GM23338 (cell line): ENCODE data around the gene CPT2. TPM values are rescaled to one million over a fixed set of nuclear protein-coding genes. Genes with fewer than 3 reads are reported as not detected.
A peak's percentile ranks its signal among the peaks of the same experiment; 100 is the strongest.

ENCODE experiments used
- ATAC-seq: fragments of 200-7000 bp; cut with Tn5 transposase; 3 replicates; pipeline ENCODE4 v1.9.1; 2020
- DNase-seq: peaks from one replicate; pipeline ENCODE4 v3.0.0-alpha.2; 2015; ENCODE audit warnings: low spot score
- H2AFZ ChIP-seq: fragments of 200-600 bp; sonication (generic); 2 replicates; pipeline ENCODE4 v1.8.0; 2016; ENCODE audit warnings: antibody characterized with exemption, mild to moderate bottlenecking, moderate library complexity
- H3F3A ChIP-seq: fragments of 200-600 bp; sonication (generic); replicated peaks from 2 replicates; pipeline ENCODE4 v1.8.0; 2017; ENCODE audit warnings: antibody characterized with exemption, mixed run types, low read depth
- H3K27ac ChIP-seq: fragments of 200-600 bp; sonication (generic); 2 replicates; pipeline ENCODE4 v1.6.1; 2016; ENCODE audit warnings: low read depth
- H3K27me3 ChIP-seq: fragments of 200-600 bp; sonication (generic); 2 replicates; pipeline ENCODE4 v1.8.0; 2016; ENCODE audit warnings: mild to moderate bottlenecking, mixed run types, moderate library complexity; ENCODE audit not compliant: insufficient read depth
- H3K36me3 ChIP-seq: fragments of 200-600 bp; sonication (generic); 2 replicates; pipeline ENCODE4 v1.8.0; 2016; ENCODE audit warnings: mild to moderate bottlenecking; ENCODE audit not compliant: insufficient read depth
- H3K4me1 ChIP-seq: fragments of 200-600 bp; sonication (generic); 2 replicates; pipeline ENCODE4 v1.8.0; 2016; ENCODE audit warnings: mild to moderate bottlenecking, moderate library complexity; ENCODE audit not compliant: insufficient read depth
- H3K4me2 ChIP-seq: fragments of 200-600 bp; sonication (generic); 2 replicates; pipeline ENCODE4 v1.7.1; 2017; ENCODE audit warnings: mixed run types
- H3K4me3 ChIP-seq: fragments of 200-600 bp; sonication (generic); 2 replicates; pipeline ENCODE4 v1.6.1; 2016; ENCODE audit warnings: mixed run types
- H3K79me2 ChIP-seq: fragments of 200-600 bp; sonication (generic); replicated peaks from 2 replicates; pipeline ENCODE4 v1.8.0; 2017; ENCODE audit warnings: mild to moderate bottlenecking; ENCODE audit not compliant: insufficient read depth
- H3K9me2 ChIP-seq: fragments of 200-600 bp; sonication (generic); 2 replicates; pipeline ENCODE4 v1.8.0; 2017; ENCODE audit not compliant: insufficient read depth
- H4K20me1 ChIP-seq: fragments of 200-600 bp; sonication (generic); replicated peaks from 2 replicates; pipeline ENCODE4 v1.8.0; 2017; ENCODE audit warnings: mild to moderate bottlenecking; ENCODE audit not compliant: insufficient read depth
- H3K27ac Mint-ChIP-seq: 2 replicates; pipeline ENCODE4 v1.8.0; 2020; ENCODE audit warnings: inconsistent platforms, mild to moderate bottlenecking, moderate library complexity, mixed read lengths
- H3K27me3 Mint-ChIP-seq: 3 replicates; pipeline ENCODE4 v1.8.0; 2022; ENCODE audit warnings: low read depth, mild to moderate bottlenecking, moderate library complexity, mixed read lengths, inconsistent platforms; ENCODE audit not compliant: insufficient read depth, poor library complexity
- H3K36me3 Mint-ChIP-seq: 3 replicates; pipeline ENCODE4 v1.8.0; 2021; ENCODE audit warnings: low read depth, mild to moderate bottlenecking, inconsistent platforms, moderate library complexity, mixed read lengths
- H3K4me1 Mint-ChIP-seq: 3 replicates; pipeline ENCODE4 v1.8.0; 2020; ENCODE audit warnings: mild to moderate bottlenecking, inconsistent platforms, mixed read lengths
- H3K4me3 Mint-ChIP-seq: 3 replicates; pipeline ENCODE4 v1.8.0; 2021; ENCODE audit warnings: moderate library complexity, mild to moderate bottlenecking, inconsistent platforms, mixed read lengths
- H3K9me3 Mint-ChIP-seq: 3 replicates; pipeline ENCODE4 v1.8.0; 2020; ENCODE audit warnings: moderate library complexity, mild to moderate bottlenecking, inconsistent platforms, mixed read lengths
- CREB1 ChIP-seq: fragments of 250-450 bp; sonication (Bioruptor Pico); IDR thresholded peaks from 2 replicates; pipeline ENCODE4 v1.5.0; 2020; ENCODE audit warnings: low read depth, mild to moderate bottlenecking, moderate library complexity
- CTCF ChIP-seq, 2 experiments: fragments of 200-600 bp in 1 of 2; sonication (generic) in 1 of 2; conservative IDR thresholded peaks; 2 replicates each; pipeline versions ENCODE4 v1.5.1 to v1.6.1; 2016 to 2017; ENCODE audit warnings: antibody characterized with exemption in 2 of 2, low read depth in 2 of 2, mild to moderate bottlenecking in 2 of 2, moderate library complexity in 1 of 2
- ETS1 ChIP-seq: IDR thresholded peaks from 2 replicates; pipeline ENCODE4 v1.6.1; 2016; ENCODE audit warnings: antibody characterized with exemption
- EZH2 ChIP-seq: fragments of 200-600 bp; sonication (generic); IDR thresholded peaks from one replicate; pipeline ENCODE4 v1.8.0; 2017; ENCODE audit warnings: antibody characterized with exemption, mild to moderate bottlenecking, low read depth; ENCODE audit not compliant: unreplicated experiment
- EZH2phosphoT487 ChIP-seq: fragments of 200-600 bp; sonication (generic); IDR thresholded peaks from one replicate; pipeline ENCODE4 v1.8.1; 2018; ENCODE audit warnings: antibody characterized with exemption; ENCODE audit not compliant: unreplicated experiment
- JUNB ChIP-seq: IDR thresholded peaks from one replicate; pipeline ENCODE4 v1.6.1; 2016; ENCODE audit warnings: antibody characterized with exemption; ENCODE audit not compliant: unreplicated experiment
- NANOG ChIP-seq: IDR thresholded peaks from 2 replicates; pipeline ENCODE4 v1.6.1; 2016; ENCODE audit warnings: antibody characterized with exemption, borderline replicate concordance
- POLR2AphosphoS5 ChIP-seq: IDR thresholded peaks from 2 replicates; pipeline ENCODE4 v1.6.1; 2016; ENCODE audit warnings: antibody characterized with exemption, low read depth
- REST ChIP-seq: IDR thresholded peaks from one replicate; pipeline ENCODE4 v1.6.1; 2018; ENCODE audit warnings: antibody characterized with exemption; ENCODE audit not compliant: unreplicated experiment
- STAT1 ChIP-seq: IDR thresholded peaks from one replicate; pipeline ENCODE4 v1.6.1; 2016; ENCODE audit warnings: antibody characterized with exemption; ENCODE audit not compliant: unreplicated experiment
- ZNF114 ChIP-seq: fragments of 250-450 bp; sonication (Bioruptor Pico); IDR thresholded peaks from 2 replicates; pipeline ENCODE4 v1.5.0; 2020; ENCODE audit warnings: mild to moderate bottlenecking, moderate library complexity
- ZNF331 ChIP-seq: fragments of 250-450 bp; sonication (Bioruptor Pico); IDR thresholded peaks from 2 replicates; pipeline ENCODE4 v1.5.0; 2020; ENCODE audit warnings: low read depth, mild to moderate bottlenecking, moderate library complexity
- ZNF462 ChIP-seq: fragments of 250-450 bp; sonication (Bioruptor Pico); IDR thresholded peaks from 2 replicates; pipeline ENCODE4 v1.5.0; 2020; ENCODE audit warnings: mild to moderate bottlenecking, moderate library complexity
- polyA plus RNA-seq: library from polyadenylated mRNA; unstranded; fragments of >200 nt; fragmentation: Nextera tagmentation; extraction: Ambion mirVana; gene quantifications from 2 replicates; pipeline ENCODE4 v1.2.1, GENCODE V29; 2016
- total RNA-seq: library from RNA; depleted of rRNA; stranded (reverse); fragments of >200 nt; shearing (Covaris generic); gene quantifications from 2 replicates; pipeline ENCODE4 v1.2.3, GENCODE V29; 2014

The CPT2 gene
- total and polyA plus RNA-seq, 2 experiments from 2014 or later: 11.2 to 30.6 TPM

- H3K9me2 ChIP-seq: no peaks in the 10 kb centered on the region
- H4K20me1 ChIP-seq: no peaks in the 10 kb centered on the region
- Mint-ChIP-seq H3K27ac (no peak overlapping the region), H3K27me3 (peaks cover 11% of the 10 kb centered on the region), H3K4me1 (peaks cover 32% of the 10 kb centered on the region), H3K4me3 (no peak overlapping the region), H3K9me3 (no peaks in the 10 kb centered on the region), H3K36me3 (no peaks in the 10 kb centered on the region)
- no peaks in the 10 kb centered on the region for H3K79me2 ChIP-seq
- no peaks in the 10 kb centered on the region for H3F3A ChIP-seq
- H3K4me2 ChIP-seq: 0 out of 2 replicates have a peak overlapping the region, but pooled peaks have one; percentile 32
- DNase-seq (no peak), ATAC-seq (no peak)
- H3K27ac ChIP-seq: no peak overlapping the region
- H3K4me3 ChIP-seq: no peak overlapping the region
- H3K4me1 ChIP-seq: peaks cover 10% of the 10 kb centered on the region; the same call in 1 of the 2 replicates
- TF ChIP-seq EZH2 (no peak), NANOG (no peak), CTCF (conservative IDR thresholded peaks at IDR 0.05; ENCODE audit: low read depth in 2 of 2) (no peak), EZH2phosphoT487 (no peak), JUNB (no peak), ZNF462 (CRISPR knock-in tag) (no peak), CREB1 (CRISPR knock-in tag) (no peak), ZNF331 (CRISPR knock-in tag) (no peak), STAT1 (no peak), ETS1 (no peak), POLR2AphosphoS5 (no peak), ZNF114 (CRISPR knock-in tag) (no peak), REST (no peak)
- peak overlapping the region; percentile 63; the same call in 1 of the 2 replicates for H2AFZ ChIP-seq
- no peaks in the 10 kb centered on the region for H3K36me3 ChIP-seq
- no peaks in the 10 kb centered on the region for H3K27me3 ChIP-seq
These were observed 21.4 kb upstream of the CPT2 start for GRCh38 chr1:53174971-53175913.
